Keratinocyte (primary cell): Measurements from ENCODE around the gene TWNK.

Experiments
- CTCF ChIP-seq, 3 experiments: IDR thresholded peaks in 1 of 3; conservative IDR thresholded peaks in 1 of 3; optimal IDR thresholded peaks in 1 of 3; 2 replicates in 2 of 3; 3 replicates in 1 of 3; pipeline versions ENCODE3 to v1.5.1; 2011; ENCODE audit warnings: low read length in 3 of 3, mild to moderate bottlenecking in 3 of 3, moderate library complexity in 2 of 3, control low read depth in 1 of 3, inconsistent platforms in 1 of 3; ENCODE audit not compliant: insufficient read depth in 2 of 3; ENCODE audit errors: extremely low read depth in 1 of 3
- EZH2 ChIP-seq: IDR thresholded peaks from one replicate; pipeline ENCODE4 v1.6.1; 2012; ENCODE audit warnings: inconsistent platforms, mild to moderate bottlenecking, low read length, moderate library complexity

GRCh38 chr10:101021692-101022251 is 34.4 kb downstream of the TWNK start:
- TF ChIP-seq CTCF (optimal IDR thresholded peaks at IDR 0.05 in 1 of 3, IDR thresholded peaks at IDR 0.05 in 1 of 3, conservative IDR thresholded peaks at IDR 0.05 in 1 of 3; ENCODE audit: extremely low read depth in 1 of 3, insufficient read depth in 2 of 3, low read length in 3 of 3) (no peak), EZH2 (no peak)
